ENCODE results near the gene EFNA2.

The EFNA2 gene

GRCh38 chr19:1283207-1283916 is 2.3 kb upstream of the EFNA2 start:
- no peak for DNase-seq (ENCODE audit: low read depth in 1 of 2, low spot score in 1 of 2)

GRCh38 chr19:1283917-1284292 is 1.8 kb upstream of the EFNA2 start:
- DNase-seq (ENCODE audit: low read depth in 1 of 2, low spot score in 1 of 2): no peak

- DNase-seq (ENCODE audit: low read depth in 1 of 2, low spot score in 1 of 2): no peak
Observed at GRCh38 chr19:1284293-1284978, 1.2 kb upstream of the EFNA2 start.

- DNase-seq (ENCODE audit: low read depth in 1 of 2, low spot score in 1 of 2): no peak
Observed at GRCh38 chr19:1284979-1285736, 515 bp upstream of the EFNA2 start.

GRCh38 chr19:1286487-1287353 is 1.0 kb downstream of the EFNA2 start:
- no peak for DNase-seq (ENCODE audit: low read depth in 1 of 2, low spot score in 1 of 2)

- no peak for DNase-seq (ENCODE audit: low read depth in 1 of 2, low spot score in 1 of 2)
Observed at GRCh38 chr19:1287354-1288225, 1.9 kb downstream of the EFNA2 start.

GRCh38 chr19:1288226-1288612 is 2.5 kb downstream of the EFNA2 start:
- DNase-seq (ENCODE audit: low read depth in 1 of 2, low spot score in 1 of 2): no peak

- DNase-seq (ENCODE audit: low read depth in 1 of 2, low spot score in 1 of 2): no peak
Observed at GRCh38 chr19:1288833-1289685, 3.4 kb downstream of the EFNA2 start.

GRCh38 chr19:1289686-1290025 is 4.0 kb downstream of the EFNA2 start:
- no peak for DNase-seq (ENCODE audit: low read depth in 1 of 2, low spot score in 1 of 2)

GRCh38 chr19:1290196-1290702 is 4.6 kb downstream of the EFNA2 start:
- DNase-seq (ENCODE audit: low read depth in 1 of 2, low spot score in 1 of 2): no peak

GRCh38 chr19:1290703-1291651 is 5.3 kb downstream of the EFNA2 start:
- no peak for DNase-seq (ENCODE audit: low read depth in 1 of 2, low spot score in 1 of 2)

- no peak for DNase-seq (ENCODE audit: low read depth in 1 of 2, low spot score in 1 of 2)
Observed at GRCh38 chr19:1291761-1292418, 6.2 kb downstream of the EFNA2 start.

GRCh38 chr19:1292419-1293151 is 6.9 kb downstream of the EFNA2 start:
- no peak for DNase-seq (ENCODE audit: low read depth in 1 of 2, low spot score in 1 of 2)

GRCh38 chr19:1293782-1294604 is 8.3 kb downstream of the EFNA2 start:
- DNase-seq (ENCODE audit: low read depth in 1 of 2, low spot score in 1 of 2): no peak

GRCh38 chr19:1294688-1295087 is 9.0 kb downstream of the EFNA2 start:
- DNase-seq (ENCODE audit: low read depth in 1 of 2, low spot score in 1 of 2): no peak
